GM12878 (cell line): ENCODE data around the gene RFT1. TPM values are rescaled to one million over a fixed set of nuclear protein-coding genes. Genes with fewer than 3 reads are reported as not detected.

Experiments used
- ATAC-seq: fragments of 200-7000 bp; cut with Tn5 transposase; 3 replicates; pipeline ENCODE4 v1.9.1; 2020; ENCODE audit warnings: mild to moderate bottlenecking, moderate library complexity
- BruUV-seq: library from RNA; stranded (reverse); fragments of 400-500 nt; replicated peaks from 2 replicates; lab custom pipeline; 2021; lab: Mats Ljungman, UMichigan
- CTCF ChIA-PET: fragments of 300-600 bp; sonication (Branson Sonifier 250); formaldehyde crosslinking; extraction: SDS; loops from one replicate; lab custom pipeline; 2021; ENCODE audit warnings: inconsistent platforms; lab: Yijun Ruan, JAX
- POLR2A ChIA-PET: fragments of 350-600 bp; formaldehyde crosslinking; extraction: SDS; loops from one replicate; lab custom pipeline; 2021; ENCODE audit warnings: inconsistent platforms; lab: Charles Lee
- RAD21 ChIA-PET: fragments of 300-600 bp; sonication (Branson Sonifier 250); formaldehyde crosslinking; loops from one replicate; lab custom pipeline; 2023; ENCODE audit warnings: antibody characterized with exemption; ENCODE audit not compliant: unreplicated experiment; lab: Charles Lee
- SMC1A ChIA-PET: fragments of 300-600 bp; sonication (Branson Sonifier 250); formaldehyde crosslinking; loops from one replicate; lab custom pipeline; 2023; ENCODE audit not compliant: unreplicated experiment, uncharacterized antibody; lab: Charles Lee
- DNase-seq: peaks from one replicate; pipeline ENCODE4 v3.0.0-alpha.2; 2011; ENCODE audit warnings: low read depth, low spot score
- FAIRE-seq: peaks from 3 replicates; lab custom pipeline; 2011; peaks lifted over from hg19 to GRCh38; lab: Jason Lieb, UNC
- H2AFZ ChIP-seq: 2 replicates; pipeline ENCODE4 v1.6.0; 2011; ENCODE audit warnings: low read depth, low read length, control low read depth; ENCODE audit not compliant: control insufficient read depth
- H3K27ac ChIP-seq: 2 replicates; pipeline ENCODE4 v1.5.1; 2011; ENCODE audit warnings: control low read depth; ENCODE audit not compliant: control insufficient read depth, insufficient read depth
- H3K27me3 ChIP-seq, 2 experiments: replicated peaks in 1 of 2; 2 replicates each; pipeline versions ENCODE4 v1.6.0 to v1.6.1; 2011; ENCODE audit warnings: low read length in 1 of 2; ENCODE audit not compliant: control insufficient read depth in 2 of 2, insufficient read depth in 2 of 2
- H3K36me3 ChIP-seq, 2 experiments: 2 replicates each; pipeline ENCODE4 v1.5.1; 2011; ENCODE audit warnings: low read length in 1 of 2; ENCODE audit not compliant: control insufficient read depth in 2 of 2, insufficient read depth in 2 of 2
- H3K4me1 ChIP-seq: 2 replicates; pipeline ENCODE4 v1.6.1; 2011; ENCODE audit warnings: mild to moderate bottlenecking, low read length, moderate library complexity, mixed read lengths; ENCODE audit not compliant: control insufficient read depth, insufficient read depth
- H3K4me2 ChIP-seq: 2 replicates; pipeline ENCODE4 v1.6.0; 2011; ENCODE audit warnings: control low read depth; ENCODE audit not compliant: control insufficient read depth, insufficient read depth
- H3K4me3 ChIP-seq: fragments of 200-600 bp; sonication (generic); 2 replicates; pipeline ENCODE4 v1.5.1; 2016
- H3K79me2 ChIP-seq: 2 replicates; pipeline ENCODE4 v1.6.0; 2011; ENCODE audit warnings: low read length; ENCODE audit not compliant: control insufficient read depth, insufficient read depth
- H3K9ac ChIP-seq: 2 replicates; pipeline ENCODE4 v1.8.0; 2011; ENCODE audit warnings: low read length, control low read depth, mixed read lengths; ENCODE audit not compliant: control insufficient read depth, insufficient read depth
- H3K9me3 ChIP-seq: replicated peaks from 3 replicates; pipeline ENCODE4 v1.5.1; 2011; ENCODE audit warnings: mild to moderate bottlenecking, low read length; ENCODE audit not compliant: control insufficient read depth, insufficient read depth
- H4K20me1 ChIP-seq: 2 replicates; pipeline ENCODE4 v1.6.0; 2011; ENCODE audit not compliant: control insufficient read depth, insufficient read depth
- ATF2 ChIP-seq: IDR thresholded peaks from 2 replicates; pipeline ENCODE4 v1.6.1; 2012; ENCODE audit warnings: low read length, inconsistent platforms
- BCL3 ChIP-seq: IDR thresholded peaks from 2 replicates; pipeline ENCODE4 v1.6.1; 2011; ENCODE audit warnings: borderline replicate concordance, low read depth, mild to moderate bottlenecking, moderate library complexity, low read length; ENCODE audit not compliant: insufficient read depth, poor library complexity, severe bottlenecking
- CEBPZ ChIP-seq: fragments of 150-350 bp; IDR thresholded peaks from 2 replicates; pipeline ENCODE4 v1.6.1; 2016; ENCODE audit warnings: low read depth, low read length
- IRF3 ChIP-seq: fragments of 450-650 bp; IDR thresholded peaks from 2 replicates; pipeline ENCODE4 v1.6.1; 2014; ENCODE audit warnings: mild to moderate bottlenecking
- KLF5 ChIP-seq: fragments of 450-650 bp; IDR thresholded peaks from 2 replicates; pipeline ENCODE4 v1.6.1; 2014; ENCODE audit warnings: mild to moderate bottlenecking; ENCODE audit not compliant: partially characterized antibody
- PAX5 ChIP-seq: IDR thresholded peaks from 2 replicates; pipeline ENCODE4 v1.6.1; 2011; ENCODE audit warnings: low read depth, low read length, borderline replicate concordance
- PML ChIP-seq: IDR thresholded peaks from 2 replicates; pipeline ENCODE4 v1.6.1; 2012; ENCODE audit warnings: low read length, inconsistent platforms
- POLR2A ChIP-seq: IDR thresholded peaks from 2 replicates; pipeline ENCODE4 v1.6.1; 2011; ENCODE audit warnings: low read depth, mild to moderate bottlenecking, low read length
- RELA ChIP-seq: fragments of 450-650 bp; IDR thresholded peaks from 2 replicates; pipeline ENCODE4 v1.8.0; 2014; ENCODE audit warnings: borderline replicate concordance; ENCODE audit not compliant: partially characterized antibody
- SMAD5 ChIP-seq: IDR thresholded peaks from 2 replicates; pipeline ENCODE4 v1.6.1; 2016; ENCODE audit warnings: antibody characterized with exemption, low read depth
- TCF3 ChIP-seq: IDR thresholded peaks from 2 replicates; pipeline ENCODE4 v1.6.1; 2012; ENCODE audit warnings: low read depth, mild to moderate bottlenecking, low read length, borderline replicate concordance; ENCODE audit not compliant: insufficient read depth
- ZNF207 ChIP-seq: fragments of 450-650 bp; IDR thresholded peaks from 2 replicates; pipeline ENCODE4 v1.6.1; 2014; ENCODE audit warnings: antibody characterized with exemption, mild to moderate bottlenecking, borderline replicate concordance
- WGBS: methylation state at CpG from one replicate; pipeline ENCODE4 v1.1.6; 2016; ENCODE audit warnings: low lambda C conversion rate; ENCODE audit not compliant: insufficient replicate concordance, insufficient coverage; ENCODE audit errors: missing lambda C conversion rate; 5-methylcytosine and 5-hydroxymethylcytosine counted together
- in situ Hi-C: fragments of 300-500 bp; cut with MboI; formaldehyde crosslinking; loops from 9 replicates; pipeline ENCODE4 v1.14.3; 2018; ENCODE audit warnings: mixed read lengths
- intact Hi-C: fragments of 100-400 bp; cut with micrococcal nuclease; formaldehyde crosslinking; loops from one replicate; pipeline ENCODE4 v1.14.2; 2022; ENCODE audit not compliant: unreplicated experiment
- polyA plus RNA-seq, 11 experiments: library from polyadenylated mRNA; depleted of rRNA in 4 of 11; unstranded in 6 of 11; stranded (reverse) in 5 of 11; fragments of >200 nt; fragmentation: Nextera tagmentation in 4 of 11; fragmentation: Illumina TruSeq in 1 of 11; extraction: Ambion mirVana in 4 of 11; extraction: Trizol in 1 of 11; gene quantifications; 1 replicate in 1 of 11; 2 replicates in 10 of 11; pipeline versions ENCODE4 v1.2.1 to v1.2.3, GENCODE V29; 2011 to 2016; ENCODE audit warnings: inconsistent platforms in 2 of 11, missing spikeins in 2 of 11, low read depth in 1 of 11
- total RNA-seq, 4 experiments: library from RNA; depleted of rRNA in 3 of 4; stranded (reverse); fragments of >200 nt in 3 of 4; fragmentation: Illumina TruSeq in 1 of 4; extraction: Trizol in 1 of 4; gene quantifications; 2 replicates each; pipeline versions ENCODE4 v1.2.1 to v1.2.3, GENCODE V29; 2013 to 2021

Gene RFT1
- total and polyA plus RNA-seq, 10 of the 15 experiments (the other 5 are each of a cell fraction or from before 2014, with no cell fraction given), result 16.6 to 75.1 (median 34.5) TPM

- ChIA-PET SMC1A (interaction anchor here (0.9 to 4.6 kb wide), 4 partner anchors 8 to 15 kb away, joined by 3 to 21 read pairs (median 7); no protein-coding TSS in a partner anchor), CTCF (interaction anchor here (1.5 to 4.5 kb wide), 5 partner anchors 10 to 50 kb away, joined by 3 to 25 read pairs (median 8); no protein-coding TSS in a partner anchor), RAD21 (interaction anchor here (1.5 to 3.3 kb wide), 4 partner anchors 10 to 19 kb away, joined by 9 to 29 read pairs (median 20); partner anchors contain the start of gene PRKCD), POLR2A (interaction anchor here (1.0 to 3.1 kb wide), 6 partner anchors 8 to 19 kb away, joined by 3 to 22 read pairs (median 6); no protein-coding TSS in a partner anchor)
- intact Hi-C loops, result no loop called here
- 96% methylated on average over 20 of the region's 20 CpGs for WGBS
- H3K4me2 ChIP-seq, result no peak overlapping the region
- H3K36me3 ChIP-seq, result peaks cover 27 to 59% of the 10 kb centered on the region in 2 experiments
- no peaks in the 10 kb centered on the region for H3K27me3 ChIP-seq
- H3K79me2 ChIP-seq, result peaks cover 40% of the 10 kb centered on the region
- TF ChIP-seq ATF2 (no peak), ZNF207 (no peak), TCF3 (0 out of 2 replicates have a peak, but pooled peaks have one; percentile 45), POLR2A (peak; percentile 62), PML (no peak), PAX5 (no peak), RELA (no peak), KLF5 (no peak), CEBPZ (no peak), IRF3 (no peak), SMAD5 (no peak), BCL3 (peak; percentile 24)
- H3K4me3 ChIP-seq, result no peak overlapping the region
- peaks cover 56% of the 10 kb centered on the region for H3K4me1 ChIP-seq
- no peak overlapping the region for H3K9ac ChIP-seq
- FAIRE-seq, result no peak
- H3K27ac ChIP-seq, result peak overlapping the region; percentile 93
- no peak for DNase-seq
- H4K20me1 ChIP-seq, result no peaks in the 10 kb centered on the region
- BruUV-seq, result no TSS peak
- H2AFZ ChIP-seq, result no peak overlapping the region
- in situ Hi-C loops, result no loop called here
- no peak for ATAC-seq
- no peaks in the 10 kb centered on the region for H3K9me3 ChIP-seq
Measured at GRCh38 chr3:53179580-53179979, 49.3 kb upstream of the RFT1 start.
